HepG2 (cell line): ENCODE data around the gene HADHA. TPM values are rescaled to one million over a fixed set of nuclear protein-coding genes. Genes with fewer than 3 reads are reported as not detected.

Source experiments
- CCDC6 ChIP-seq: sonication (generic); formaldehyde crosslinking; IDR thresholded peaks from 2 replicates; pipeline ENCODE4 v1.8.1; 2022; ENCODE audit warnings: mild to moderate bottlenecking, missing genetic modification reagents, moderate library complexity
- ESRRA ChIP-seq: sonication (generic); formaldehyde crosslinking; IDR thresholded peaks from 2 replicates; pipeline ENCODE4 v1.5.1; 2020; ENCODE audit warnings: mild to moderate bottlenecking, low read depth, missing genetic modification reagents
- FOXJ3 ChIP-seq: sonication (generic); formaldehyde crosslinking; IDR thresholded peaks from 2 replicates; pipeline ENCODE4 v1.4.0; 2020; ENCODE audit warnings: missing genetic modification reagents, mild to moderate bottlenecking, borderline replicate concordance
- GATAD2A ChIP-seq: IDR thresholded peaks from 2 replicates; pipeline ENCODE4 v1.6.1; 2016
- GLI4 ChIP-seq: sonication (generic); formaldehyde crosslinking; IDR thresholded peaks from 2 replicates; pipeline ENCODE4 v1.5.1; 2020; ENCODE audit warnings: missing genetic modification reagents, mild to moderate bottlenecking, moderate library complexity, borderline replicate concordance
- HMG20A ChIP-seq: IDR thresholded peaks from 2 replicates; pipeline ENCODE4 v1.6.1; 2016; ENCODE audit warnings: borderline replicate concordance
- NPAS2 ChIP-seq: sonication (generic); formaldehyde crosslinking; IDR thresholded peaks from 2 replicates; pipeline ENCODE4 v1.8.0; 2022; ENCODE audit warnings: mild to moderate bottlenecking, missing genetic modification reagents, borderline replicate concordance
- POLR2A ChIP-seq, 2 experiments: IDR thresholded peaks; 2 replicates each; pipeline ENCODE4 v1.6.1; 2011; ENCODE audit warnings: low read depth in 2 of 2, low read length in 2 of 2, mild to moderate bottlenecking in 1 of 2, moderate library complexity in 1 of 2; ENCODE audit not compliant: insufficient read depth in 1 of 2
- SP4 ChIP-seq: sonication (generic); formaldehyde crosslinking; IDR thresholded peaks from 2 replicates; pipeline ENCODE4 v1.8.1; 2023; ENCODE audit warnings: mild to moderate bottlenecking, missing genetic modification reagents
- ZBTB21 ChIP-seq: sonication (generic); formaldehyde crosslinking; IDR thresholded peaks from 2 replicates; pipeline ENCODE4 v1.4.0; 2020; ENCODE audit warnings: missing genetic modification reagents
- ZBTB7A ChIP-seq: sonication (generic); formaldehyde crosslinking; IDR thresholded peaks from 2 replicates; pipeline ENCODE4 v1.8.0; 2022; ENCODE audit warnings: mild to moderate bottlenecking, missing genetic modification reagents
- ZIK1 ChIP-seq: sonication (generic); formaldehyde crosslinking; IDR thresholded peaks from 2 replicates; pipeline ENCODE4 v1.5.0; 2020; ENCODE audit warnings: mild to moderate bottlenecking, low read depth, missing genetic modification reagents, borderline replicate concordance
- ZNF350 ChIP-seq: sonication (generic); formaldehyde crosslinking; IDR thresholded peaks from 2 replicates; pipeline ENCODE4 v1.4.0; 2020; ENCODE audit warnings: mild to moderate bottlenecking, low read depth, missing genetic modification reagents, borderline replicate concordance
- polyA plus RNA-seq, 8 experiments: library from polyadenylated mRNA; depleted of rRNA in 3 of 8; stranded (reverse) in 7 of 8; unstranded in 1 of 8; fragments of >200 nt; fragmentation: Illumina TruSeq in 4 of 8; extraction: Trizol in 4 of 8; gene quantifications; 2 replicates each; pipeline versions ENCODE4 v1.2.1 to v1.2.3, GENCODE V29; 2011 to 2016; ENCODE audit warnings: low read depth in 4 of 8, missing spikeins in 1 of 8, mixed read lengths in 1 of 8; ENCODE audit not compliant: insufficient read depth in 1 of 8
- total RNA-seq, 5 experiments: library from RNA; depleted of rRNA; stranded (reverse); fragments of >200 nt; fragmentation: Illumina TruSeq; extraction: Trizol; gene quantifications; 2 replicates each; pipeline ENCODE4 v1.2.3, GENCODE V29; 2016; ENCODE audit warnings: low read depth in 1 of 5
- TF ChIP-seq, protein P1 (sequence below): sonication (generic); formaldehyde crosslinking; IDR thresholded peaks from 2 replicates; pipeline ENCODE4 v1.8.1; 2022; ENCODE audit warnings: low read depth, mild to moderate bottlenecking, missing genetic modification reagents
- TF ChIP-seq, protein P2 (sequence below): sonication (generic); formaldehyde crosslinking; IDR thresholded peaks from 2 replicates; pipeline ENCODE4 v1.9.0; 2021; ENCODE audit warnings: missing genetic modification reagents, mild to moderate bottlenecking, borderline replicate concordance
- TF ChIP-seq, protein P3 (sequence below): IDR thresholded peaks from 2 replicates; pipeline ENCODE4 v1.6.1; 2016; ENCODE audit warnings: mild to moderate bottlenecking, missing biosample characterization, missing genetic modification reagents
- TF ChIP-seq, protein P4 (sequence below): sonication (generic); formaldehyde crosslinking; conservative IDR thresholded peaks from 2 replicates; pipeline ENCODE4 v1.8.0; 2022; ENCODE audit warnings: low read depth, missing genetic modification reagents
- TF ChIP-seq, protein P5 (sequence below): sonication (generic); formaldehyde crosslinking; IDR thresholded peaks from 2 replicates; pipeline ENCODE4 v1.4.0; 2020; ENCODE audit warnings: low read depth, mild to moderate bottlenecking, missing genetic modification reagents
- TF ChIP-seq, protein P6 (sequence below): sonication (generic); formaldehyde crosslinking; IDR thresholded peaks from 2 replicates; pipeline ENCODE4 v1.5.1; 2020; ENCODE audit warnings: missing genetic modification reagents, mild to moderate bottlenecking, borderline replicate concordance

The HADHA gene
- total and polyA plus RNA-seq, 2 of the 13 experiments (the other 11 are each of a cell fraction or from before 2014, with no cell fraction given): 102 to 270 TPM

DNA sequence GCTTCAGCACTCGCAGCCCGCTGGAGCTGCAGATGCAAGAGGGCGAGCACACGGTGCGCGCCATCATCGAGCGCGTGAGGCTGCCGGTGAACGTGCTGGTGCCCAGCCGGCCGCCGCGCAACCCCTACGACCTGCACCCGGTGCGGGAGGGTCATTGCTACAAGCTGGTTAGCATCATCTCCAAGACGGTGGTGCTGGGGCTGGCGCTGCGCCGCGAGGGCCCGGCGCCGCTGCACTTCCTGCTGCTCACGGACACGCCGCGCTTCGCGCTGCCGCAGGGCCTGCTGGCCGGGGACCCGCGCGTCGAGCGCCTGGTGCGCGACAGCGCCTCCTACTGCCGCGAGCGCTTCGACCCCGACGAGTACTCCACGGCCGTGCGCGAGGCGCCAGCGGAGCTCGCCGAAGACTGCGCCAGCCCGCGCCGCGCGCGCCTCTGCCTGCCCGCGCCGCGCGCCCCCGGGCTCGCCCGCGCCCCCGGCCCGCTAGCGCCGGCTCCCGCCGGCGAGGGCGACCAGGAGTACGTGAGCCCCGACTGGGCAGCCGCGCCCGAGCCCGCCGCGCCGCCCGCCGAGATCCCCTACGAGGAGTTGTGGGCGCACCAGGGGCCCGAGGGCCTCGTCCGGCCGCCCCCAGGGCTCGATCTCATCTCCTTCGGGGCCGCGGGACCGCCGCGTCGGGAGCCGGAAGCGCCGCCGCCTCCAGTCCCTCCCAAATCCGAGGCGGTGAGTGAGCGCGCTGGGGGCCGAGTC lies 59.7 kb downstream of the HADHA start (continued):
- TF ChIP-seq CCDC6 (CRISPR knock-in tag) (no peak), NPAS2 (CRISPR knock-in tag) (no peak), ZIK1 (CRISPR knock-in tag) (no peak), HMG20A (CRISPR knock-in tag) (no peak), POLR2A (IDR thresholded peaks at IDR 0.05; ENCODE audit: insufficient read depth in 1 of 2, low read depth in 2 of 2, low read length in 2 of 2) (no peak), ESRRA (CRISPR knock-in tag) (no peak), SP4 (CRISPR knock-in tag) (no peak), FOXJ3 (CRISPR knock-in tag) (no peak), ZBTB7A (no peak), GATAD2A (CRISPR knock-in tag) (no peak), ZBTB21 (CRISPR knock-in tag) (no peak), GLI4 (CRISPR knock-in tag) (no peak), ZNF350 (no peak)
- TF ChIP-seq, protein P1, sequence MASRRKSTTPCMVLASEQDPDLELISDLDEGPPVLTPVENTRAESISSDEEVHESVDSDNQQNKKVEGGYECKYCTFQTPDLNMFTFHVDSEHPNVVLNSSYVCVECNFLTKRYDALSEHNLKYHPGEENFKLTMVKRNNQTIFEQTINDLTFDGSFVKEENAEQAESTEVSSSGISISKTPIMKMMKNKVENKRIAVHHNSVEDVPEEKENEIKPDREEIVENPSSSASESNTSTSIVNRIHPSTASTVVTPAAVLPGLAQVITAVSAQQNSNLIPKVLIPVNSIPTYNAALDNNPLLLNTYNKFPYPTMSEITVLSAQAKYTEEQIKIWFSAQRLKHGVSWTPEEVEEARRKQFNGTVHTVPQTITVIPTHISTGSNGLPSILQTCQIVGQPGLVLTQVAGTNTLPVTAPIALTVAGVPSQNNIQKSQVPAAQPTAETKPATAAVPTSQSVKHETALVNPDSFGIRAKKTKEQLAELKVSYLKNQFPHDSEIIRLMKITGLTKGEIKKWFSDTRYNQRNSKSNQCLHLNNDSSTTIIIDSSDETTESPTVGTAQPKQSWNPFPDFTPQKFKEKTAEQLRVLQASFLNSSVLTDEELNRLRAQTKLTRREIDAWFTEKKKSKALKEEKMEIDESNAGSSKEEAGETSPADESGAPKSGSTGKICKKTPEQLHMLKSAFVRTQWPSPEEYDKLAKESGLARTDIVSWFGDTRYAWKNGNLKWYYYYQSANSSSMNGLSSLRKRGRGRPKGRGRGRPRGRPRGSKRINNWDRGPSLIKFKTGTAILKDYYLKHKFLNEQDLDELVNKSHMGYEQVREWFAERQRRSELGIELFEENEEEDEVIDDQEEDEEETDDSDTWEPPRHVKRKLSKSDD (CRISPR knock-in tag): no peak
- TF ChIP-seq, protein P2, sequence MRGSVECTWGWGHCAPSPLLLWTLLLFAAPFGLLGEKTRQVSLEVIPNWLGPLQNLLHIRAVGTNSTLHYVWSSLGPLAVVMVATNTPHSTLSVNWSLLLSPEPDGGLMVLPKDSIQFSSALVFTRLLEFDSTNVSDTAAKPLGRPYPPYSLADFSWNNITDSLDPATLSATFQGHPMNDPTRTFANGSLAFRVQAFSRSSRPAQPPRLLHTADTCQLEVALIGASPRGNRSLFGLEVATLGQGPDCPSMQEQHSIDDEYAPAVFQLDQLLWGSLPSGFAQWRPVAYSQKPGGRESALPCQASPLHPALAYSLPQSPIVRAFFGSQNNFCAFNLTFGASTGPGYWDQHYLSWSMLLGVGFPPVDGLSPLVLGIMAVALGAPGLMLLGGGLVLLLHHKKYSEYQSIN (CRISPR knock-in tag): no peak
- TF ChIP-seq, protein P3, sequence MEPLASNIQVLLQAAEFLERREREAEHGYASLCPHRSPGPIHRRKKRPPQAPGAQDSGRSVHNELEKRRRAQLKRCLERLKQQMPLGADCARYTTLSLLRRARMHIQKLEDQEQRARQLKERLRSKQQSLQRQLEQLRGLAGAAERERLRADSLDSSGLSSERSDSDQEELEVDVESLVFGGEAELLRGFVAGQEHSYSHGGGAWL (CRISPR knock-in tag): no peak
- TF ChIP-seq, protein P4, sequence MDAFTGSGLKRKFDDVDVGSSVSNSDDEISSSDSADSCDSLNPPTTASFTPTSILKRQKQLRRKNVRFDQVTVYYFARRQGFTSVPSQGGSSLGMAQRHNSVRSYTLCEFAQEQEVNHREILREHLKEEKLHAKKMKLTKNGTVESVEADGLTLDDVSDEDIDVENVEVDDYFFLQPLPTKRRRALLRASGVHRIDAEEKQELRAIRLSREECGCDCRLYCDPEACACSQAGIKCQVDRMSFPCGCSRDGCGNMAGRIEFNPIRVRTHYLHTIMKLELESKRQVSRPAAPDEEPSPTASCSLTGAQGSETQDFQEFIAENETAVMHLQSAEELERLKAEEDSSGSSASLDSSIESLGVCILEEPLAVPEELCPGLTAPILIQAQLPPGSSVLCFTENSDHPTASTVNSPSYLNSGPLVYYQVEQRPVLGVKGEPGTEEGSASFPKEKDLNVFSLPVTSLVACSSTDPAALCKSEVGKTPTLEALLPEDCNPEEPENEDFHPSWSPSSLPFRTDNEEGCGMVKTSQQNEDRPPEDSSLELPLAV: no peak
- TF ChIP-seq, protein P5, sequence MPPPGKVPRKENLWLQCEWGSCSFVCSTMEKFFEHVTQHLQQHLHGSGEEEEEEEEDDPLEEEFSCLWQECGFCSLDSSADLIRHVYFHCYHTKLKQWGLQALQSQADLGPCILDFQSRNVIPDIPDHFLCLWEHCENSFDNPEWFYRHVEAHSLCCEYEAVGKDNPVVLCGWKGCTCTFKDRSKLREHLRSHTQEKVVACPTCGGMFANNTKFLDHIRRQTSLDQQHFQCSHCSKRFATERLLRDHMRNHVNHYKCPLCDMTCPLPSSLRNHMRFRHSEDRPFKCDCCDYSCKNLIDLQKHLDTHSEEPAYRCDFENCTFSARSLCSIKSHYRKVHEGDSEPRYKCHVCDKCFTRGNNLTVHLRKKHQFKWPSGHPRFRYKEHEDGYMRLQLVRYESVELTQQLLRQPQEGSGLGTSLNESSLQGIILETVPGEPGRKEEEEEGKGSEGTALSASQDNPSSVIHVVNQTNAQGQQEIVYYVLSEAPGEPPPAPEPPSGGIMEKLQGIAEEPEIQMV (CRISPR knock-in tag): no peak
- TF ChIP-seq, protein P6, sequence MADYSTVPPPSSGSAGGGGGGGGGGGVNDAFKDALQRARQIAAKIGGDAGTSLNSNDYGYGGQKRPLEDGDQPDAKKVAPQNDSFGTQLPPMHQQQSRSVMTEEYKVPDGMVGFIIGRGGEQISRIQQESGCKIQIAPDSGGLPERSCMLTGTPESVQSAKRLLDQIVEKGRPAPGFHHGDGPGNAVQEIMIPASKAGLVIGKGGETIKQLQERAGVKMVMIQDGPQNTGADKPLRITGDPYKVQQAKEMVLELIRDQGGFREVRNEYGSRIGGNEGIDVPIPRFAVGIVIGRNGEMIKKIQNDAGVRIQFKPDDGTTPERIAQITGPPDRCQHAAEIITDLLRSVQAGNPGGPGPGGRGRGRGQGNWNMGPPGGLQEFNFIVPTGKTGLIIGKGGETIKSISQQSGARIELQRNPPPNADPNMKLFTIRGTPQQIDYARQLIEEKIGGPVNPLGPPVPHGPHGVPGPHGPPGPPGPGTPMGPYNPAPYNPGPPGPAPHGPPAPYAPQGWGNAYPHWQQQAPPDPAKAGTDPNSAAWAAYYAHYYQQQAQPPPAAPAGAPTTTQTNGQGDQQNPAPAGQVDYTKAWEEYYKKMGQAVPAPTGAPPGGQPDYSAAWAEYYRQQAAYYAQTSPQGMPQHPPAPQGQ (CRISPR knock-in tag): no peak
